GM12892 (cell line): ENCODE results near the gene SYNE2.

Experiments
- POLR2A ChIP-seq: IDR thresholded peaks from 2 replicates; pipeline ENCODE4 v1.6.1; 2011; ENCODE audit warnings: low read depth, low read length, control low read depth
- POLR2AphosphoS5 ChIP-seq: IDR thresholded peaks from 2 replicates; pipeline ENCODE4 v1.6.1; 2011; ENCODE audit warnings: low read depth, low read length, control low read depth
- TAF1 ChIP-seq: IDR thresholded peaks from 2 replicates; pipeline ENCODE4 v1.6.1; 2011; ENCODE audit warnings: low read depth, mild to moderate bottlenecking, control low read depth, low read length, borderline replicate concordance

- TF ChIP-seq POLR2AphosphoS5: no peak
- TF ChIP-seq POLR2A: no peak
- TF ChIP-seq TAF1: no peak
These were observed 10.2 kb downstream of the SYNE2 start for GRCh38 chr14:63863004-63863403.
